WERI-Rb-1 (cell line): ENCODE results near the gene DIPK1B.

Experiments used
- DNase-seq: peaks from one replicate; pipeline ENCODE4 v3.0.0-alpha.2; 2020
- H3K27ac ChIP-seq: fragments of 250-450 bp; sonication (Bioruptor Pico); 2 replicates; pipeline ENCODE4 v1.5.1; 2020; ENCODE audit warnings: mild to moderate bottlenecking, moderate library complexity
- H3K27me3 ChIP-seq: fragments of 250-450 bp; sonication (Bioruptor Pico); 2 replicates; pipeline ENCODE4 v1.5.1; 2021; ENCODE audit warnings: mild to moderate bottlenecking, low read depth, moderate library complexity; ENCODE audit not compliant: insufficient read depth, severe bottlenecking
- H3K36me3 ChIP-seq: fragments of 250-450 bp; sonication (Bioruptor Pico); 2 replicates; pipeline ENCODE4 v1.5.1; 2020; ENCODE audit warnings: mild to moderate bottlenecking, moderate library complexity
- H3K4me3 ChIP-seq: 2 replicates; pipeline ENCODE4 v1.5.1; 2011; ENCODE audit warnings: low read depth, mild to moderate bottlenecking, control low read depth, low read length
- H3K9me3 ChIP-seq: fragments of 250-450 bp; sonication (Bioruptor Pico); 2 replicates; pipeline ENCODE4 v1.5.1; 2021; ENCODE audit warnings: mild to moderate bottlenecking, moderate library complexity; ENCODE audit not compliant: severe bottlenecking
- TF ChIP-seq, protein P1 (sequence below): IDR thresholded peaks from 2 replicates; pipeline ENCODE4 v1.5.1; 2011; ENCODE audit warnings: low read depth, mild to moderate bottlenecking, control low read depth, inconsistent platforms, low read length

DIPK1B gene

GRCh38 chr9:136740491-136740890 is 28.1 kb downstream of the DIPK1B start:
- TF ChIP-seq, protein P1, sequence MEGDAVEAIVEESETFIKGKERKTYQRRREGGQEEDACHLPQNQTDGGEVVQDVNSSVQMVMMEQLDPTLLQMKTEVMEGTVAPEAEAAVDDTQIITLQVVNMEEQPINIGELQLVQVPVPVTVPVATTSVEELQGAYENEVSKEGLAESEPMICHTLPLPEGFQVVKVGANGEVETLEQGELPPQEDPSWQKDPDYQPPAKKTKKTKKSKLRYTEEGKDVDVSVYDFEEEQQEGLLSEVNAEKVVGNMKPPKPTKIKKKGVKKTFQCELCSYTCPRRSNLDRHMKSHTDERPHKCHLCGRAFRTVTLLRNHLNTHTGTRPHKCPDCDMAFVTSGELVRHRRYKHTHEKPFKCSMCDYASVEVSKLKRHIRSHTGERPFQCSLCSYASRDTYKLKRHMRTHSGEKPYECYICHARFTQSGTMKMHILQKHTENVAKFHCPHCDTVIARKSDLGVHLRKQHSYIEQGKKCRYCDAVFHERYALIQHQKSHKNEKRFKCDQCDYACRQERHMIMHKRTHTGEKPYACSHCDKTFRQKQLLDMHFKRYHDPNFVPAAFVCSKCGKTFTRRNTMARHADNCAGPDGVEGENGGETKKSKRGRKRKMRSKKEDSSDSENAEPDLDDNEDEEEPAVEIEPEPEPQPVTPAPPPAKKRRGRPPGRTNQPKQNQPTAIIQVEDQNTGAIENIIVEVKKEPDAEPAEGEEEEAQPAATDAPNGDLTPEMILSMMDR: no peak
- Histone ChIP-seq H3K4me3 (no peak overlapping the region), H3K9me3 (no peaks in the 10 kb centered on the region), H3K27ac (no peak overlapping the region), H3K27me3 (no peaks in the 10 kb centered on the region), H3K36me3 (no peaks in the 10 kb centered on the region)
- DNase-seq: no peak

- no peaks in the 10 kb centered on the region for H3K36me3 ChIP-seq
- no peaks in the 10 kb centered on the region for H3K27me3 ChIP-seq
- TF ChIP-seq, protein P1: no peak
- DNase-seq: no peak
- H3K27ac ChIP-seq: no peak overlapping the region
- H3K4me3 ChIP-seq: no peak overlapping the region
- H3K9me3 ChIP-seq: no peaks in the 10 kb centered on the region
Measured at GRCh38 chr9:136740971-136741882, 28.9 kb downstream of the DIPK1B start.

- no peak for DNase-seq
- Histone ChIP-seq H3K4me3 (no peak overlapping the region), H3K36me3 (no peaks in the 10 kb centered on the region), H3K9me3 (no peaks in the 10 kb centered on the region), H3K27me3 (no peaks in the 10 kb centered on the region), H3K27ac (no peak overlapping the region)
- TF ChIP-seq, protein P1: no peak
Measured at GRCh38 chr9:136741883-136742571, 29.7 kb downstream of the DIPK1B start.

- Histone ChIP-seq H3K36me3 (no peaks in the 10 kb centered on the region), H3K27me3 (no peaks in the 10 kb centered on the region), H3K27ac (no peak within 1 kb of the TSS), H3K4me3 (no peak within 1 kb of the TSS), H3K9me3 (no peaks in the 10 kb centered on the region)
- TF ChIP-seq, protein P1: peak; percentile 82
- peak; percentile 91 for DNase-seq
Measured at GRCh38 chr9:136742591-136743391, 30.4 kb downstream of the DIPK1B start, which contains the start of gene LCN10. LCN10 (minus strand) TSS chr9:136742940; CDS start chr9:136742903, 37 bp downstream.

- DNase-seq: no peak
- no peaks in the 10 kb centered on the region for H3K9me3 ChIP-seq
- no peaks in the 10 kb centered on the region for H3K36me3 ChIP-seq
- no peak overlapping the region for H3K27ac ChIP-seq
- no peak overlapping the region for H3K4me3 ChIP-seq
- no peaks in the 10 kb centered on the region for H3K27me3 ChIP-seq
- TF ChIP-seq, protein P1: no peak
Measured at GRCh38 chr9:136743639-136744211, 31.4 kb downstream of the DIPK1B start.
